Left ventricle myocardium inferior (tissue), 1 donor: ENCODE results near the gene GNAT3. TPM values are rescaled to one million over a fixed set of nuclear protein-coding genes. Genes with fewer than 3 reads are reported as not detected.

Experiments used
- DNase-seq: peaks from one replicate; pipeline ENCODE4 v3.0.0-alpha.2; 2020
- H3K27ac ChIP-seq: fragments of 200-600 bp; replicated peaks from 2 replicates; pipeline ENCODE4 v1.8.0; 2021
- H3K27me3 ChIP-seq: fragments of 200-600 bp; 2 replicates; pipeline ENCODE4 v1.8.0; 2021; ENCODE audit warnings: low read depth
- H3K36me3 ChIP-seq: fragments of 200-600 bp; 2 replicates; pipeline ENCODE4 v1.8.0; 2021
- H3K4me1 ChIP-seq: fragments of 200-600 bp; 2 replicates; pipeline ENCODE4 v1.8.0; 2021
- H3K4me3 ChIP-seq: fragments of 200-600 bp; 2 replicates; pipeline ENCODE4 v1.8.0; 2021; ENCODE audit warnings: mild to moderate bottlenecking, moderate library complexity
- H3K9me3 ChIP-seq: fragments of 200-600 bp; replicated peaks from 2 replicates; pipeline ENCODE4 v1.8.0; 2021
- CTCF ChIP-seq: fragments of 200-600 bp; IDR thresholded peaks from 2 replicates; pipeline ENCODE4 v1.8.0; 2021; ENCODE audit warnings: antibody characterized with exemption, mild to moderate bottlenecking, borderline replicate concordance
- intact Hi-C: fragments of 100-400 bp; cut with micrococcal nuclease; formaldehyde crosslinking; loops from one replicate; pipeline ENCODE4 v1.11.0; 2022
- total RNA-seq: library from RNA; stranded (reverse); fragmentation: NEBNext Ultra II Directional; extraction: Animal tissue kit (Norgen Biotek cat#: 25700); gene quantifications from one replicate; pipeline ENCODE4 v1.2.1, GENCODE V29; 2021
- donor health status: DM: no; HTN: yes; CAD: no; lungs with severe emphysema.

The GNAT3 gene
- total RNA-seq, 1 donor from 2014 or later = not detected

- H3K27me3 ChIP-seq = no peaks in the 10 kb centered on the region
- no peak overlapping the region for H3K4me3 ChIP-seq
- no peaks in the 10 kb centered on the region for H3K9me3 ChIP-seq
- H3K27ac ChIP-seq = no peak overlapping the region
- no peaks in the 10 kb centered on the region for H3K36me3 ChIP-seq
- intact Hi-C loops = no loop called here
- peaks cover 31% of the 10 kb centered on the region for H3K4me1 ChIP-seq
- no peak for DNase-seq
- TF ChIP-seq CTCF = no peak
Measured at GRCh38 chr7:80520199-80520598, 8.3 kb upstream of the GNAT3 start.

- Histone ChIP-seq H3K27ac (peak overlapping the region; percentile 37), H3K9me3 (no peaks in the 10 kb centered on the region), H3K36me3 (no peaks in the 10 kb centered on the region), H3K4me3 (no peak overlapping the region), H3K27me3 (no peaks in the 10 kb centered on the region), H3K4me1 (peaks cover 22% of the 10 kb centered on the region)
- TF ChIP-seq CTCF = peak; percentile 32
- intact Hi-C loops = no loop called here
- DNase-seq = no peak
Measured at GRCh38 chr7:80517282-80517747, 5.5 kb upstream of the GNAT3 start.

- Histone ChIP-seq H3K27me3 (no peaks in the 10 kb centered on the region), H3K9me3 (no peaks in the 10 kb centered on the region), H3K4me1 (peaks cover 25% of the 10 kb centered on the region), H3K27ac (no peak overlapping the region), H3K4me3 (no peak overlapping the region), H3K36me3 (no peaks in the 10 kb centered on the region)
- intact Hi-C loops = no loop called here
- DNase-seq = no peak
- TF ChIP-seq CTCF = no peak
Measured at GRCh38 chr7:80515298-80515697, 3.4 kb upstream of the GNAT3 start.

GRCh38 chr7:80510021-80510420 lies 1.8 kb downstream of the GNAT3 start:
- no peaks in the 10 kb centered on the region for H3K9me3 ChIP-seq
- H3K36me3 ChIP-seq = no peaks in the 10 kb centered on the region
- H3K4me3 ChIP-seq = no peak overlapping the region
- no peak for TF ChIP-seq CTCF
- no peaks in the 10 kb centered on the region for H3K27me3 ChIP-seq
- no peak for DNase-seq
- intact Hi-C loops = no loop called here
- peaks cover 7% of the 10 kb centered on the region for H3K4me1 ChIP-seq
- H3K27ac ChIP-seq = no peak overlapping the region

- intact Hi-C loops = no loop called here
- H3K27ac ChIP-seq = no peak overlapping the region
- no peaks in the 10 kb centered on the region for H3K27me3 ChIP-seq
- TF ChIP-seq CTCF = no peak
- no peaks in the 10 kb centered on the region for H3K36me3 ChIP-seq
- no peak for DNase-seq
- no peaks in the 10 kb centered on the region for H3K9me3 ChIP-seq
- no peak overlapping the region for H3K4me3 ChIP-seq
- H3K4me1 ChIP-seq = peaks cover 7% of the 10 kb centered on the region
Measured at GRCh38 chr7:80508440-80508839, 3.4 kb downstream of the GNAT3 start.
